ENCODE data around the gene RRP12. TPM values are rescaled to one million over a fixed set of nuclear protein-coding genes. Genes with fewer than 3 reads are reported as not detected.

The RRP12 gene
- total and polyA plus RNA-seq, 12 donors = 11.1 to 46.6 (median 22.3) TPM

- intact Hi-C loops (cut with DNase I) = no loop called here
- Histone ChIP-seq H3K4me1 (peaks cover 0 to 51% (median 0%) of the 10 kb centered on the region in 9 donors), H3K27me3 (no peaks in the 10 kb centered on the region), H3K27ac (no peak overlapping the region), H3K4me3 (no peak overlapping the region), H3K9me3 (no peaks in the 10 kb centered on the region), H3K36me3 (peaks cover 0 to 96% (median 45%) of the 10 kb centered on the region in 9 donors)
- WGBS, 2 donors = 84 to 98% methylated on average over 4 of the region's 4 CpGs
- DNase-seq = no peak
- no peak for ATAC-seq
- TF ChIP-seq, protein P1, sequence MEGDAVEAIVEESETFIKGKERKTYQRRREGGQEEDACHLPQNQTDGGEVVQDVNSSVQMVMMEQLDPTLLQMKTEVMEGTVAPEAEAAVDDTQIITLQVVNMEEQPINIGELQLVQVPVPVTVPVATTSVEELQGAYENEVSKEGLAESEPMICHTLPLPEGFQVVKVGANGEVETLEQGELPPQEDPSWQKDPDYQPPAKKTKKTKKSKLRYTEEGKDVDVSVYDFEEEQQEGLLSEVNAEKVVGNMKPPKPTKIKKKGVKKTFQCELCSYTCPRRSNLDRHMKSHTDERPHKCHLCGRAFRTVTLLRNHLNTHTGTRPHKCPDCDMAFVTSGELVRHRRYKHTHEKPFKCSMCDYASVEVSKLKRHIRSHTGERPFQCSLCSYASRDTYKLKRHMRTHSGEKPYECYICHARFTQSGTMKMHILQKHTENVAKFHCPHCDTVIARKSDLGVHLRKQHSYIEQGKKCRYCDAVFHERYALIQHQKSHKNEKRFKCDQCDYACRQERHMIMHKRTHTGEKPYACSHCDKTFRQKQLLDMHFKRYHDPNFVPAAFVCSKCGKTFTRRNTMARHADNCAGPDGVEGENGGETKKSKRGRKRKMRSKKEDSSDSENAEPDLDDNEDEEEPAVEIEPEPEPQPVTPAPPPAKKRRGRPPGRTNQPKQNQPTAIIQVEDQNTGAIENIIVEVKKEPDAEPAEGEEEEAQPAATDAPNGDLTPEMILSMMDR (IDR thresholded peaks at IDR 0.05) = no peak
Measured at GRCh38 chr10:97363071-97363470, 38.1 kb downstream of the RRP12 start.

DNA sequence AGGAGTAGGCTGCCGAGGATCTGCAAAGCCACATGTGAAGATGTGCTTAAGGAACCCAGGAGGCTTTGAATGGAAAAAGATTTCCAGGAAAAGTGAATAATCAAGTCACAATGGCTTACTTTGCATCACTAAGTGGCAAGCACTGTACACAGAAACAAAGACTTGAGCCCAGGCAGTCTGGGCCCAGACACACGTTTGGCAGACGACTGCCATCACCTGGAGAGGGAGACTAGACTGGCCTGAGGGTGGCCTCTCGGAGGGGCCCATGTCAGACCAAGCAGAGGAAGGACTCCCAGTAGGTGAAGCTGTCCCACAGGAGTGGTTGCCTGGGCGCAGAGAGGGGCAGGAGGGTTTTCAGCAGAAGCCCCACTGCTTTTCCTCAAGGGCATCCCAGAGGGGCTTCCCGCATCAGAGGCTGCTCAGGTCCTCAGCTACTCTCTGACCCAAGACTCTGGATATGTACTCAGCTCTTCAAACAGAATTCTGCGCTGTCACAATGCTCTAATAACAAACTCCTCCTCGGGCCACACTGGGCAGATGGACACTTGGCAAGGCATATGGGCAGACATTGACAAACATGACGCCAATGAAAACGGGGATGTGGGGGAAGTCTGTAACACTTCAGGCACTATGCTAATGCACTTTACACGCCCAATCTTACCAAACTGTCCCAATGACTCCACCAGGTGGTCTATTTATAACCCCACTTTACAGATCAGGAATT is 38.7 kb downstream of the RRP12 start:
- TF ChIP-seq, protein P1 (IDR thresholded peaks at IDR 0.05) = no peak
- Histone ChIP-seq H3K4me1 (peaks cover 0 to 50% (median 0%) of the 10 kb centered on the region in 9 donors), H3K27me3 (no peaks in the 10 kb centered on the region), H3K27ac (no peak overlapping the region), H3K36me3 (peaks cover 0 to 96% (median 45%) of the 10 kb centered on the region in 9 donors), H3K9me3 (no peaks in the 10 kb centered on the region), H3K4me3 (no peak overlapping the region)
- 84 to 88% methylated on average over 11 of the region's 11 CpGs for WGBS, 2 donors
- ATAC-seq (no peak), DNase-seq (no peak)
- intact Hi-C loops (cut with DNase I) = no loop called here

DNA sequence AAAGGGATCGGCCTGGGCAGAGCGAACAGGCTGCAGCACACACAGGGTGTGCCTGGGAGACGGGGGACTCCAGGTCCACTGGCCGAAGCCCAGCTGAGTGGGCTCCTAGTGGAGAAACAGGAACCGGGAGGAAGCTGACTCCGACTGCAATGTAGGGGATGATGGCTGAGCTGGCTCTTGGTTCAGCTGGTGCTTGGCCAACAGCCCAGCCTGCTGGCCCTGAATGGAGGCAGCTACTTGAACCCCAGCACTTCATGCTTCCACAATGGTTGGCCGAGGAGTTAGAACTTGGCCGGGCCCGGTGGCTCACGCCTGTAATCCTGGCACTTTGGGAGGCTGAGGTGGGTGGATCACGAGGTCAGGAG is 39.6 kb downstream of the RRP12 start:
- H3K4me1 ChIP-seq = peaks cover 0 to 47% (median 2%) of the 10 kb centered on the region in 9 donors
- TF ChIP-seq, protein P1 (IDR thresholded peaks at IDR 0.05) = no peak
- H3K27ac ChIP-seq = peak overlapping the region in 1 of 10 donors; percentile 50
- peaks cover 0 to 96% (median 48%) of the 10 kb centered on the region in 9 donors for H3K36me3 ChIP-seq
- ATAC-seq (peak in 1 of 8 donors; percentile 28), DNase-seq (no peak)
- no peaks in the 10 kb centered on the region for H3K9me3 ChIP-seq
- 66 to 90% methylated on average over 11 of the region's 11 CpGs for WGBS, 2 donors
- no peak overlapping the region for H3K4me3 ChIP-seq
- intact Hi-C loops (cut with DNase I) = no loop called here
- no peaks in the 10 kb centered on the region for H3K27me3 ChIP-seq

GRCh38 chr10:97360705-97361536 is 40.2 kb downstream of the RRP12 start:
- peaks cover 0 to 96% (median 49%) of the 10 kb centered on the region in 9 donors for H3K36me3 ChIP-seq
- 88 to 91% methylated on average over 11 of the region's 11 CpGs for WGBS, 2 donors
- intact Hi-C loops (cut with DNase I) = no loop called here

More at GRCh38 chr10:97360705-97361536, 40.2 kb downstream of the RRP12 start:
- no peaks in the 10 kb centered on the region for H3K9me3 ChIP-seq
- H3K27ac ChIP-seq = peak overlapping the region in 1 of 10 donors; percentile 50
- DNase-seq (no peak), ATAC-seq (peak in 1 of 8 donors; percentile 13)
- H3K27me3 ChIP-seq = no peaks in the 10 kb centered on the region
- no peak overlapping the region for H3K4me3 ChIP-seq
- peaks cover 0 to 47% (median 8%) of the 10 kb centered on the region in 9 donors for H3K4me1 ChIP-seq
- TF ChIP-seq, protein P1 (IDR thresholded peaks at IDR 0.05) = no peak

All from heart right ventricle (tissue), 16 donors.